ENCODE results near the gene UGT1A7. TPM values are rescaled to one million over a fixed set of nuclear protein-coding genes. Genes with fewer than 3 reads are reported as not detected.

Gene UGT1A7
- total RNA-seq, 2 experiments from 2014 or later = not detected

GRCh38 chr2:233674314-233674713, 7.4 kb upstream of the UGT1A7 start:
- Histone ChIP-seq H3K4me1 (ENCODE audit: insufficient read depth, low read length) (no peaks in the 10 kb centered on the region), H3K27ac (ENCODE audit: low read depth in 1 of 2, low read length in 2 of 2) (no peak overlapping the region), H3K4me3 (ENCODE audit: low read length) (no peak overlapping the region), H3K27me3 (ENCODE audit: control insufficient read depth in 1 of 2, insufficient read depth in 2 of 2, low read length in 2 of 2) (peaks cover 0 to 21% of the 10 kb centered on the region in 2 experiments), H3K9me3 (ENCODE audit: control insufficient read depth in 1 of 2, insufficient read depth in 1 of 2, low read length in 2 of 2) (no peaks in the 10 kb centered on the region), H3K36me3 (ENCODE audit: insufficient read depth, low read length) (no peaks in the 10 kb centered on the region)
- ATAC-seq (ENCODE audit: poor library complexity) = no peak
- no peak for DNase-seq
- Mint-ChIP-seq H3K36me3 (ENCODE audit: low read depth) (no peaks in the 10 kb centered on the region), H3K27me3 (peaks cover 46% of the 10 kb centered on the region), H3K4me3 (no peak overlapping the region), H3K27ac (no peak overlapping the region), H3K9me3 (no peaks in the 10 kb centered on the region), H3K4me1 (ENCODE audit: low read depth) (no peaks in the 10 kb centered on the region)
- no peak for TF ChIP-seq CTCF (IDR thresholded peaks at IDR 0.05)
- ChIA-PET CTCF (no interaction called here), POLR2A (no interaction called here)
- intact Hi-C loops (cut with DNase I, micrococcal nuclease) = no loop called here

- ChIA-PET POLR2A (no interaction called here), CTCF (no interaction called here)
- Mint-ChIP-seq H3K36me3 (ENCODE audit: low read depth) (no peaks in the 10 kb centered on the region), H3K27ac (no peak overlapping the region), H3K4me1 (ENCODE audit: low read depth) (no peaks in the 10 kb centered on the region), H3K4me3 (no peak overlapping the region), H3K9me3 (no peaks in the 10 kb centered on the region), H3K27me3 (peaks cover 50% of the 10 kb centered on the region)
- H3K27me3 ChIP-seq (ENCODE audit: control insufficient read depth in 1 of 2, insufficient read depth in 2 of 2, low read length in 2 of 2) = peaks cover 0 to 21% of the 10 kb centered on the region in 2 experiments
- no peak overlapping the region for H3K27ac ChIP-seq (ENCODE audit: low read depth in 1 of 2, low read length in 2 of 2)
- no peaks in the 10 kb centered on the region for H3K36me3 ChIP-seq (ENCODE audit: insufficient read depth, low read length)
- ATAC-seq (ENCODE audit: poor library complexity) (no peak), DNase-seq (no peak)
- H3K4me1 ChIP-seq (ENCODE audit: insufficient read depth, low read length) = no peaks in the 10 kb centered on the region
- intact Hi-C loops (cut with DNase I, micrococcal nuclease) = no loop called here
- H3K9me3 ChIP-seq (ENCODE audit: control insufficient read depth in 1 of 2, insufficient read depth in 1 of 2, low read length in 2 of 2) = no peaks in the 10 kb centered on the region
- no peak for TF ChIP-seq CTCF (IDR thresholded peaks at IDR 0.05)
- no peak overlapping the region for H3K4me3 ChIP-seq (ENCODE audit: low read length)
Measured at GRCh38 chr2:233674995-233675394, 6.7 kb upstream of the UGT1A7 start.

GRCh38 chr2:233676046-233676445, 5.7 kb upstream of the UGT1A7 start:
- no peak overlapping the region for H3K27ac ChIP-seq (ENCODE audit: low read depth in 1 of 2, low read length in 2 of 2)
- no peaks in the 10 kb centered on the region for H3K4me1 ChIP-seq (ENCODE audit: insufficient read depth, low read length)
- ATAC-seq (ENCODE audit: poor library complexity) (no peak), DNase-seq (no peak)
- H3K9me3 ChIP-seq (ENCODE audit: control insufficient read depth in 1 of 2, insufficient read depth in 1 of 2, low read length in 2 of 2) = no peaks in the 10 kb centered on the region
- TF ChIP-seq CTCF (IDR thresholded peaks at IDR 0.05) = no peak
- no peaks in the 10 kb centered on the region for H3K4me1 Mint-ChIP-seq (ENCODE audit: low read depth)
- ChIA-PET CTCF (no interaction called here), POLR2A (no interaction called here)
- H3K4me3 ChIP-seq (ENCODE audit: low read length) = no peak overlapping the region
- peaks cover 0 to 17% of the 10 kb centered on the region in 2 experiments for H3K27me3 ChIP-seq (ENCODE audit: control insufficient read depth in 1 of 2, insufficient read depth in 2 of 2, low read length in 2 of 2)
- H3K36me3 Mint-ChIP-seq (ENCODE audit: low read depth) = no peaks in the 10 kb centered on the region
- H3K36me3 ChIP-seq (ENCODE audit: insufficient read depth, low read length) = no peaks in the 10 kb centered on the region
- H3K4me3 Mint-ChIP-seq = no peak overlapping the region
- H3K9me3 Mint-ChIP-seq = no peaks in the 10 kb centered on the region
- H3K27ac Mint-ChIP-seq = no peak overlapping the region
- intact Hi-C loops (cut with DNase I, micrococcal nuclease) = no loop called here
- H3K27me3 Mint-ChIP-seq = peaks cover 44% of the 10 kb centered on the region
